ENCODE results near the gene MUS81. TPM values are rescaled to one million over a fixed set of nuclear protein-coding genes. Genes with fewer than 3 reads are reported as not detected.

MUS81 gene
- total and polyA plus RNA-seq, 2 donors (not counting 3 experiments of a cell fraction or from before 2014, with no cell fraction given), result 57.9 to 76.9 TPM

GRCh38 chr11:65859095-65859811 lies 980 bp upstream of the MUS81 start:
- peak overlapping the region; percentile 78 for H3K4me2 ChIP-seq (ENCODE audit: insufficient read depth, low read length)
- peaks cover 70% of the 10 kb centered on the region for H3K79me2 ChIP-seq (ENCODE audit: control insufficient read depth, insufficient read depth, low read length)
- no peaks in the 10 kb centered on the region for H3K27me3 ChIP-seq (ENCODE audit: control insufficient read depth in 2 of 2, insufficient read depth in 2 of 2, low read length in 2 of 2)
- H3K4me1 ChIP-seq (ENCODE audit: control insufficient read depth, extremely low read depth, insufficient read depth, low read length), result peaks cover 41% of the 10 kb centered on the region
- BruUV-seq (replicated peaks), result no TSS peak
- H3K36me3 ChIP-seq (ENCODE audit: control insufficient read depth in 2 of 2, extremely low read depth in 1 of 2, insufficient read depth in 2 of 2, low read length in 2 of 2), result peaks cover 27 to 34% of the 10 kb centered on the region in 2 experiments
- no peaks in the 10 kb centered on the region for H3K9me1 ChIP-seq (replicated peaks; ENCODE audit: control insufficient read depth, extremely low read depth, insufficient read depth, low read length)
- POLR2A ChIA-PET, result interaction anchor here (0.6 to 5.4 kb wide), 10 partner anchors 8 to 260 kb away, joined by 3 to 67 read pairs (median 4); partner anchors contain the start of genes CCDC85B, FIBP and KAT5
- intact Hi-C loops (cut with micrococcal nuclease) (loop anchor here (1.0 to 2.0 kb wide), 2 partner anchors 102 to 206 kb away; partner anchors contain the start of gene SART1), dilution Hi-C loops (cut with MboI; ENCODE audit: extremely low pct_ligation_motif_present, low sequenced_read_pairs) (no loop called here)
- FAIRE-seq (peak; percentile 96), DNase-seq (ENCODE audit: low read depth, low spot score) (peak; percentile 98)
- peaks cover 4% of the 10 kb centered on the region for H4K20me1 ChIP-seq (replicated peaks; ENCODE audit: control insufficient read depth, extremely low read depth, insufficient read depth, low read length)
- peak overlapping the region; percentile 52 for H2AFZ ChIP-seq (ENCODE audit: low read depth, low read length)
- H3K9ac ChIP-seq (replicated peaks; ENCODE audit: extremely low read depth, insufficient read depth, low read length), result peak overlapping the region; percentile 75
- H3K27ac ChIP-seq (ENCODE audit: insufficient read depth, low read depth, low read length), result peak overlapping the region; percentile 77
- H3K9me3 ChIP-seq (replicated peaks; ENCODE audit: control insufficient read depth, insufficient read depth, low read length), result no peaks in the 10 kb centered on the region
- TF ChIP-seq POLR2AphosphoS5 (IDR thresholded peaks at IDR 0.05; ENCODE audit: insufficient read depth, low read depth, low read length) (peak; percentile 84), MAX (IDR thresholded peaks at IDR 0.05; ENCODE audit: insufficient read depth, insufficient read length) (no peak), EZH2 (IDR thresholded peaks at IDR 0.05; ENCODE audit: borderline replicate concordance, low read depth, low read length, severe bottlenecking) (no peak), GATA2 (IDR thresholded peaks at IDR 0.05; ENCODE audit: insufficient read depth, insufficient read length, low read depth, low read length) (no peak), POLR2A (IDR thresholded peaks at IDR 0.05; ENCODE audit: low read depth, low read length) (peak; percentile 94), CTCF (IDR thresholded peaks at IDR 0.05; ENCODE audit: extremely low read depth in 1 of 2, insufficient read depth in 1 of 2, low read depth in 1 of 2, low read length in 2 of 2) (peak in 1 of 2 donors; percentile 22), JUN (IDR thresholded peaks at IDR 0.05; ENCODE audit: borderline replicate concordance, insufficient read depth, insufficient read length, low read depth) (no peak), FOS (IDR thresholded peaks at IDR 0.05; ENCODE audit: borderline replicate concordance, insufficient read depth, low read length) (no peak), MYC (IDR thresholded peaks at IDR 0.05; ENCODE audit: low read depth, low read length) (no peak)
- peak overlapping the region; percentile 21 to 76 (median 71) for H3K4me3 ChIP-seq (replicated peaks in 1 of 3; ENCODE audit: insufficient read depth in 1 of 3, low read depth in 1 of 3, low read length in 3 of 3)
- CTCF ChIA-PET, result interaction anchor here (0.8 to 4.8 kb wide), 17 partner anchors 9 to 221 kb away, joined by 3 to 73 read pairs (median 5); partner anchors contain the start of genes AP5B1, CCDC85B, CTSW and EFEMP2

Measured in endothelial cell of umbilical vein (primary cell).